Measurements from ENCODE around the gene PRR16.
A peak's percentile ranks its signal among the peaks of the same experiment; 100 is the strongest.
"Not testable (repeated sequence)": the region's sequence is repeated elsewhere in the genome, so short reads cannot be mapped to it uniquely, and the experiment has no call there.

PRR16 gene

GRCh38 chr5:120463991-120464626 is at the start of gene PRR16:
Gene PRR16 (plus strand): TSS chr5:120464300.
- DNase-seq: peak in 1 of 2 donors; percentile 19

- DNase-seq: no peak
Measured at GRCh38 chr5:120415985-120416384, 48.1 kb upstream of the PRR16 start.

- no peak for DNase-seq
Measured at GRCh38 chr5:120419127-120419526, 45.0 kb upstream of the PRR16 start.

GRCh38 chr5:120426633-120427275 is 37.3 kb upstream of the PRR16 start:
- DNase-seq: not testable (repeated sequence)

- no peak for DNase-seq
Measured at GRCh38 chr5:120430572-120430971, 33.5 kb upstream of the PRR16 start.

GRCh38 chr5:120432861-120433260 is 31.2 kb upstream of the PRR16 start:
- no peak for DNase-seq

- no peak for DNase-seq
Measured at GRCh38 chr5:120435129-120435528, 29.0 kb upstream of the PRR16 start.

- no peak for DNase-seq
Measured at GRCh38 chr5:120436996-120437395, 27.1 kb upstream of the PRR16 start.

- no peak for DNase-seq
Measured at GRCh38 chr5:120442694-120443093, 21.4 kb upstream of the PRR16 start.

GRCh38 chr5:120443607-120444006 is 20.5 kb upstream of the PRR16 start:
- DNase-seq: no peak

GRCh38 chr5:120446068-120446492 is 18.0 kb upstream of the PRR16 start:
- no peak for DNase-seq

- DNase-seq: no peak
Measured at GRCh38 chr5:120446901-120447300, 17.2 kb upstream of the PRR16 start.

GRCh38 chr5:120447706-120448239 is 16.3 kb upstream of the PRR16 start:
- no peak for DNase-seq

GRCh38 chr5:120449501-120449900 is 14.6 kb upstream of the PRR16 start:
- no peak for DNase-seq

GRCh38 chr5:120450910-120451309 is 13.2 kb upstream of the PRR16 start:
- no peak for DNase-seq

GRCh38 chr5:120451445-120451844 is 12.7 kb upstream of the PRR16 start:
- no peak for DNase-seq

GRCh38 chr5:120452471-120452870 is 11.6 kb upstream of the PRR16 start:
- DNase-seq: no peak

- no peak for DNase-seq
Measured at GRCh38 chr5:120454094-120454798, 9.9 kb upstream of the PRR16 start.

- DNase-seq: no peak
Measured at GRCh38 chr5:120456006-120456405, 8.1 kb upstream of the PRR16 start.

GRCh38 chr5:120457839-120458507 is 6.1 kb upstream of the PRR16 start:
- peak; percentile 35 to 52 for DNase-seq

GRCh38 chr5:120458508-120458847 is 5.6 kb upstream of the PRR16 start:
- not testable (repeated sequence) for DNase-seq

- no peak for DNase-seq
Measured at GRCh38 chr5:120461251-120461650, 2.8 kb upstream of the PRR16 start.

- no peak for DNase-seq
Measured at GRCh38 chr5:120463006-120463680, 957 bp upstream of the PRR16 start.

Measured in stimulated activated CD4-positive, alpha-beta T cell treated with anti-CD3 and anti-CD28 coated beads, Interleukin-2, amount 100 ng/mL, for 24 hours (primary cell).